ENCODE measurements around the gene FRY.
A peak's percentile ranks its signal among the peaks of the same experiment; 100 is the strongest.

The FRY gene

GRCh38 chr13:32272021-32272683 lies 240.6 kb downstream of the FRY start:
- DNase-seq = no peak

GRCh38 chr13:32277839-32278238 lies 246.3 kb downstream of the FRY start:
- DNase-seq = no peak

- DNase-seq = no peak
These were observed 246.9 kb downstream of the FRY start for GRCh38 chr13:32278426-32278825.

GRCh38 chr13:32281096-32281495 lies 249.5 kb downstream of the FRY start:
- no peak for DNase-seq

- no peak for DNase-seq
These were observed 250.6 kb downstream of the FRY start for GRCh38 chr13:32282096-32282711.

- no peak for DNase-seq
These were observed 253.5 kb downstream of the FRY start for GRCh38 chr13:32284927-32285632.

GRCh38 chr13:32285633-32285965 lies 254.0 kb downstream of the FRY start:
- no peak for DNase-seq

GRCh38 chr13:32297206-32297605 lies 265.6 kb downstream of the FRY start:
- DNase-seq = no peak

- no peak for DNase-seq
These were observed 267.1 kb downstream of the FRY start for GRCh38 chr13:32298695-32299094.

GRCh38 chr13:32299893-32300292 lies 268.3 kb downstream of the FRY start:
- no peak for DNase-seq

GRCh38 chr13:32300406-32300805 lies 268.8 kb downstream of the FRY start:
- DNase-seq = no peak

GRCh38 chr13:32300920-32301319 lies 269.3 kb downstream of the FRY start:
- DNase-seq = no peak

- no peak for DNase-seq
These were observed 270.9 kb downstream of the FRY start for GRCh38 chr13:32302461-32302860.

- no peak for DNase-seq
These were observed 274.1 kb downstream of the FRY start for GRCh38 chr13:32305646-32306045.

GRCh38 chr13:32309312-32310133 lies 277.9 kb downstream of the FRY start:
- no peak for DNase-seq

- peak; percentile 17 to 63 for DNase-seq
These were observed 278.6 kb downstream of the FRY start for GRCh38 chr13:32310134-32310706.

GRCh38 chr13:32311188-32311897 lies 279.8 kb downstream of the FRY start:
- DNase-seq = no peak

GRCh38 chr13:32314271-32315237 lies 283.0 kb downstream of the FRY start:
- peak; percentile 79 to 80 for DNase-seq

GRCh38 chr13:32315238-32316027 lies 283.9 kb downstream of the FRY start, which contains the start of the genes BRCA2 and ZAR1L:
Gene BRCA2 (plus strand): TSS chr13:32315508. CDS start chr13:32316461, 953 bp downstream.
Gene ZAR1L (minus strand): TSS chr13:32315363. CDS start chr13:32311925, 3,438 bp downstream.
- DNase-seq = peak; percentile 87 to 89

GRCh38 chr13:32316028-32316339 lies 284.4 kb downstream of the FRY start:
- DNase-seq = no peak
